GM19372 (cell line): ENCODE data around the gene VCL.
"Not testable (repeated sequence)": the region's sequence is repeated elsewhere in the genome, so short reads cannot be mapped to it uniquely, and the experiment has no call there.

Source experiments
- ATAC-seq: cut with Tn5 transposase; IDR thresholded peaks from one replicate; pipeline ENCODE4 v1.9.1; 2021; ENCODE audit warnings: mild to moderate bottlenecking, low read depth, moderate library complexity; ENCODE audit not compliant: unreplicated experiment

The VCL gene

GRCh38 chr10:74139981-74140380, 142.1 kb downstream of the VCL start:
- no peak for ATAC-seq

- ATAC-seq = no peak
These were observed 142.6 kb downstream of the VCL start for GRCh38 chr10:74140553-74140952.

GRCh38 chr10:74145133-74145532, 147.2 kb downstream of the VCL start:
- no peak for ATAC-seq

GRCh38 chr10:74146980-74147379, 149.1 kb downstream of the VCL start:
- not testable (repeated sequence) for ATAC-seq

GRCh38 chr10:74150204-74150989, 152.5 kb downstream of the VCL start, which contains the start of gene AP3M1:
AP3M1 (minus strand) TSS chr10:74150828; CDS start chr10:74138379, 12,449 bp downstream.
- ATAC-seq = peak; percentile 33

GRCh38 chr10:74150990-74151878, 153.3 kb downstream of the VCL start, which contains the start of gene ADK:
ADK (plus strand) TSS chr10:74151221; CDS start chr10:74151279, 58 bp downstream.
- ATAC-seq = peak; percentile 77

- no peak for ATAC-seq
These were observed 154.2 kb downstream of the VCL start for GRCh38 chr10:74151879-74152722.

- ATAC-seq = no peak
These were observed 155.2 kb downstream of the VCL start for GRCh38 chr10:74153123-74153522.

GRCh38 chr10:74153676-74154075, 155.8 kb downstream of the VCL start:
- ATAC-seq = no peak

GRCh38 chr10:74156919-74157289, 159.0 kb downstream of the VCL start:
- ATAC-seq = no peak

- no peak for ATAC-seq
These were observed 162.1 kb downstream of the VCL start for GRCh38 chr10:74160013-74160412.

GRCh38 chr10:74163319-74164068, 165.6 kb downstream of the VCL start:
- ATAC-seq = no peak

GRCh38 chr10:74164716-74165529, 167.0 kb downstream of the VCL start:
- ATAC-seq = no peak

GRCh38 chr10:74165530-74165901, 167.6 kb downstream of the VCL start:
- no peak for ATAC-seq

GRCh38 chr10:74167443-74167842, 169.5 kb downstream of the VCL start:
- no peak for ATAC-seq
